ENCODE data around the gene NXPH2.
"Not testable (repeated sequence)": the region's sequence is repeated elsewhere in the genome, so short reads cannot be mapped to it uniquely, and the experiment has no call there.

The NXPH2 gene

DNA sequence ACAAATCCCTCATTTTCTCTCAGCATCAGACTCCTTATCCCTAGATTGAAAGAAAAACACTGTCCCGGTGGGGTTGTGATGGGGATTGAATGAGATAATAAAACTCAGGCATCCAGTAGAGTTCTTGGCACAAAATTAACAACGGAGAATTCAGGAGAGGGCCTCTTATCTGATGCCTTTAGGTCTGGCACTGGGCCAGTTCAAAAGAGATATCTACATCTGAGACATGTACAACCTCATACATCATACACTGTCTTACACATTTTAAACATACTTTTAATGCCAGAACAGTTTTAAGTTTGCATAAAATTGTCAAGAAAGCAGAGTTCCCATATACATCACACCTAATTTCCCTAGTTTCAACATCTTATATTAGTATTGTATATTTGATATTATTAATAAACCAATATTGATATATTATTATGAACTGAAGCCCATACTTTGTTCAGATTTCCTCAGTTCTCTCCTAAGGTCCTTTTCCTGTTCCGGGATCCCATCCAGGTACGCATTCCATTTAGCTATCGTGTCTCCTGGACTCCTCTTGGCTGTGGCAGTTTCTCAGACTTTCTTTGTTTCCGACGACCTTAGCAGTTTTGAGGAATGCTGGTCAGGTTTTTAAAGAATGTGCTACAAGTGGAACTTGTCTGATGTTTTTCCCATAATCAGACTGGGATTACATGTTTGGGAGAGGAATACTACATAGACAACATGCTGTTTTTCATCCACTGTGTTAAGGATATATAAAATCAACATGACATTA, 27.8 kb downstream of the NXPH2 start:
- DNase-seq, result no peak

GRCh38 chr2:138744713-138745112, 35.5 kb downstream of the NXPH2 start:
- DNase-seq, result no peak

DNA sequence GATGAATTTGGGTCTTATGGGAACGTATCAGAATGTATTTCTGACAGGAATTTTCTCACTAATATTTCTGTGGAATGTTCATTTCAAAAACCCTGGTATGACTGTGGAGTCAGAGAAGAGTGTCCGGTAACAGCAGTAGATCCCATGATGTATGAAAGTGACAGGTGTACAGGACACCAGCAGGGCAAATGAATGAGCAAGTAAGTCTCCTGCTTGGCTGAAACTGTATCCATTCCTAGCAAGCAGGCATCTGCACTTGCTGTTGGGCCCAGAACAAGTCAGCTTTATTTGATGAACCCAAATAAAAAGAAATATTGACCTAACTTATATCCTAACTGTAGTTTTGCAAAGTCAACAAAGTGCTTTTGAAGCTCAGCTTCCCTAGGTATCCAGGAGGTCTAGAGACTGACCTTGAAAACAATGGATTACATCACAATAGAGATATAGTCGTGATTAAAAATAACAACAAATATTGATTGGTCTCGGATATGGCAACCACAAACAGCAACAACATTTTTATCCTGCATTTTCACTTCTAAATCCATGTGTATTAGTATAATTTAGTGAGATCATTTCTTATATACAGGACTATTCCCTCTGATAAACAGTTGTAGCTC, 37.6 kb downstream of the NXPH2 start:
- DNase-seq, result no peak

- no peak for DNase-seq
Observed at GRCh38 chr2:138741851-138742250, 38.3 kb downstream of the NXPH2 start.

GRCh38 chr2:138737009-138737554, 43.1 kb downstream of the NXPH2 start:
- DNase-seq, result not testable (repeated sequence)

GRCh38 chr2:138732651-138733050, 47.5 kb downstream of the NXPH2 start:
- DNase-seq, result no peak

DNA sequence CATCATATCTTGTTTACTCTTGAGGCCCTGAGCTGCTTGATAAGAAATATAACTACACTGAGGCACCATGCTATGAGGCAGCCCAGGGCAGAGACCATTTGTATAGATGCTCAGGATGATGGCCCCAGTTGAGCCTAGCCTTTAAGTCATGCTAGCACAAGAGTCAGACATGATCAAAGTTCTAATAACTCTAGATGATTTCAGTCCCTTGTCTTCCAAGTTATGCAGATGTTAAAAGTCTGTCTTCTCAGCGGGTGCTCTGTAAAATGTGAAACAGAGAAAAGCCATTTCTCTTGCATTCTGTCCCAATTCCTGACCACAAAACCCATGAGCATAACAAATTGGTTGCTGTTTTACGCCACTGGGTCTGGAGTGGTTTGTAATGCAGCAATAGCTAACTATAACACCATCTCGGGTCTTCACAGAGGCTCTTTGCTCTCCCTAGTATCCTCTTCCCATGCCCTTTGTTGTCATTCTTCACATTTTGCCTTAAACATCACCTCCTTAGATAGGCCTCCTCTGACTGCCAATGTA, 49.6 kb downstream of the NXPH2 start:
- no peak for DNase-seq

DNA sequence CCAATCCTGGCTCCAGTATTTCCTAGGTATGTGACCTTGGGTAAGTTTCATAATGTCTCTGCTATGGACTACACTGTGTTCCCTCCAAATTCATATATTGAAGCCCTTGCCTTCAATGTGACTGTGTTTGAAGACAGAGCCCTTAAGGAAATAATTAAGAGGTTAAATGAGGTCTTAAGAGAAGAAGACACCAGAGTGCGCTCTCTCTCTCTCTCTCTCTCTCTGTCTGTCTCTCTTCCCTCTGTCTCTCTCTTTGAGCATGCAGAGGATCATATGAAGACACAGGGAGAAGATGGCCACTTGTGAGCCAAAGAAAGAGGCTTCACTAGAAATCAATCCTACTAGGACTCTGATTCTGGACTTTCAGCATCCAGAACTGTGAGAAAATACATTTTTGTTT, 52.2 kb downstream of the NXPH2 start:
- DNase-seq, result no peak

- no peak for DNase-seq
Observed at GRCh38 chr2:138726681-138727080, 53.5 kb downstream of the NXPH2 start.

DNA sequence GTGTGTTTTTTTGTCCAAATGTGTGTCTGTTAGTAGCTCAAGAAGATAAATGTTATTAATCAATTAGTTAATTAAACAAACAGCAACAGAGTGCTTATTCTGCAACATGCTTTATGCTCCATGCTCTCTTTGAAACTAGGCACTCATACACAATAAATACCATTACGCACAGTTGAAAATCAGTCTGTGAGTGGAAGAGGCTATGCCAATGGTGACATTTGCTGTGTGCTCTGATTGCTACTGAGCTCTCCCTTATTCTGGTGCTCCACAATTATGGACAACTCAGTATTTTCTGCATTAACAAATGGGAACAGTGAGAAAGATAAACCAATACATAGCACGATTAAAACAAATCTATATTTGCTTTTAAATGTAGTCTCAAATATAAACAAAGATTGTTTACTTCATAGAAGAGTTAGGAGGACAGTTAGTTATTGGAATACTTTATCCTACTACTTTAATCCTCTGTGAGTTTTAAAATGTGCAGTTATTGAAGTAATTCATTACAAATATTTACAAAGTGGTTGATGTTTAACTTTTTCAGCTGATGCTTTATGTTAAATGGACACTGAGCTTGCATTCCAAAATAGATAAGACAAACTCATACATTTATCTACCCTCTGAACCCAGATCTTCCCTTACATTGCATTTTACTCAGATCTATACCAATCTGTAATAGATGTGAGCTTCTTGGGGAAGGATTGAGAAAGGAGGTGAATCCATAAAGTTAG, 55.3 kb downstream of the NXPH2 start:
- DNase-seq, result no peak

- DNase-seq, result no peak
Observed at GRCh38 chr2:138724327-138724726, 55.9 kb downstream of the NXPH2 start.

GRCh38 chr2:138723196-138723987, 56.8 kb downstream of the NXPH2 start:
- no peak for DNase-seq

- no peak for DNase-seq
Observed at GRCh38 chr2:138722316-138722715, 57.9 kb downstream of the NXPH2 start.

DNA sequence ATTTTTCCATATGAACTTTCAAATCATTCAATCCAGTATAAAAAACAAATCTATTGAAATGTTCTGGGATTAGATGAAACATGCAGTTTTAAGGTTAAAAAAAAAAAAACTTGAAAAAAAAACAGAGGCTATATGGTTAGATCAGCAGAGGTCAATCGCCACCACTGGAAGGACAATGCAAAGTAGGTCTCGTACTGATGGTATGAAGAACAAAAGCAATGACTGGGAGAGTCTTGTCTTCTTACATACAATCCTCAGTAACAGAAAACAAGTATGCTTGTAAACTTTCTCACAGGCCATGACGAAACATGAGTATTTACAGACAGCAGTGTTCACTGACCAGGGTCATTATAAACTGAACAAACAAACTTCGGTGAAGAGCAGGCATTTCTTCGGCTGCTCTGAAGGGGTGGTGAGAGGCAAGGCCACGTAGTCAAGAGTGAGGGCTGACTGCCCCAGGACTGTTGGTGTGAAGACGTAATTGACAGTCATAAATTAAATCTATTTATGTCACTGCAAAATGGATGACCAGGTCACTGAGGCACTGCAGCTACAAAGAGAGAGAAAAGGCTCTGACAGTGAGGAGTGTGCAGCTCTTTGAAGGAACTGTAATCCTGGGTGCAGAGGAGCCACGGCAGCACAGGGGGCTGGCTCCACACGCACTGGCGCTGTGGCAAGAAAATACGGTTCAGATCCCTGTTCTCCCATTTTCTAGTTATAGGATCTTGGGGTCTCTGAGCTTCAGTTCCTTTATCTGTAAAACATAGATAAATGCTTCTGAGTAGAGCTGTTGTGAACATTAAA, 60.0 kb downstream of the NXPH2 start:
- no peak for DNase-seq

DNA sequence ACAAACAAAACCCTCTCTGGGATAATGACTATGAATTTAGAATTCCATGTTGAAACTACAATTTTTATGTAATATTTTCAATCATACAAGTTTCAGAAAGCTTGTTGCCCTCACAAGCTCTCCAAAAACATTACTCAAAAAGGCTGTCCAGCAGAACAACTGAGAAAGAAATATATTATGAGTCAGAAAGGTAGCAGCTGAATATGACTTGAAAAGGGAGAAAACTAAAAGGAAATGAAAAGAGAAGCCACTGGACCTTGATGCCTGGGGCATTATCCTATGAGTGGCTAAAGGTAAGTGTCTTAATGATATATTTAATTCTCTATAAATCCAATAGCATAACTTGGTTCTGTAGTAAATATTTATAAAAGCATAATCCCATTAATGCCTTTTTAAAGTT, 61.8 kb downstream of the NXPH2 start:
- DNase-seq, result no peak

- no peak for DNase-seq
Observed at GRCh38 chr2:138716183-138716582, 64.0 kb downstream of the NXPH2 start.

GRCh38 chr2:138713504-138713903, 66.7 kb downstream of the NXPH2 start:
- no peak for DNase-seq

GRCh38 chr2:138713069-138713496, 67.1 kb downstream of the NXPH2 start:
- no peak for DNase-seq

DNA sequence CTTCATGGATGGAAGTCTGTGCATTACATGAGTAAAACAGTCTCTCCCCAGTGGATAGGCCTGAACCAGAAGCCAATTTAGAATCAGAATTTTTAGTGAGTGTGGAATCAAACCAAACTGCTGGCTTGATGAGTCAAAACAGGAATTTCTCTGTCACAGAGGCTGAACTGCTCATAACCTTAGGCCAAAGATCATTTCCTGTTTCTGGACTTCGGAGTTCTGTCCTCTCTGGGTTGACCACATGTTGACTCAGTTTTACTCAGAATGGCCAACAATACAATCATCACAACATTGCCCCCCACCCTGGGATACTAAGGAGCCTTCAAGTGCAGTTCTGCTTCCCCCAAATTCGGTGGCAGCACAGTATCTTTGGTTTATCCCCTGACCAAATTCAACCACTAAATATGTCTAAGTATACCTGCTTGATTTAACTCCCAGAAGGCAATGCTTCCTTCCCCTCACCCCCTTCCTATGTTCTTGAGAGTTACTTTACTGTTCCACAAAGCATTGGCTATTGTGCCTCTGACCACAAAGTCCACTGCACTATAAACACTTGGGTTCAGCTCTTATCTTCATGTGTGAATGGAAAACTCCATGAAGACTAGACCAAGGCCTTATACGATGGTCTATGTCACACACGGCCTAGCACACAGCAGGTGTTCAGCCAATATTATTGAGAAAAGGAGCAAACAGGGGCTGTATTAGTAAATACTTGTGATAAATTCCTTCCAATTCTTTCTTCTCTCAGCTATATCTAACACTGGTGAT, 67.8 kb downstream of the NXPH2 start:
- no peak for DNase-seq

- DNase-seq, result no peak
Observed at GRCh38 chr2:138711812-138712211, 68.4 kb downstream of the NXPH2 start.

- DNase-seq, result no peak
Observed at GRCh38 chr2:138708682-138709241, 71.4 kb downstream of the NXPH2 start.
